Pulmonary artery endothelial cell (primary cell): ENCODE measurements around the gene RAPGEF2. TPM values are rescaled to one million over a fixed set of nuclear protein-coding genes. Genes with fewer than 3 reads are reported as not detected.
"Not testable (repeated sequence)": the region's sequence is repeated elsewhere in the genome, so short reads cannot be mapped to it uniquely, and the experiment has no call there.

Source experiments
- DNase-seq: peaks from one replicate; pipeline ENCODE4 v3.0.0-alpha.2; 2011; ENCODE audit warnings: low read depth, low spot score
- total RNA-seq: library from RNA; depleted of rRNA; stranded (reverse); fragments of >200 nt; gene quantifications from 2 replicates; pipeline ENCODE4 v1.2.3, GENCODE V29; 2014

The RAPGEF2 gene, protein sequence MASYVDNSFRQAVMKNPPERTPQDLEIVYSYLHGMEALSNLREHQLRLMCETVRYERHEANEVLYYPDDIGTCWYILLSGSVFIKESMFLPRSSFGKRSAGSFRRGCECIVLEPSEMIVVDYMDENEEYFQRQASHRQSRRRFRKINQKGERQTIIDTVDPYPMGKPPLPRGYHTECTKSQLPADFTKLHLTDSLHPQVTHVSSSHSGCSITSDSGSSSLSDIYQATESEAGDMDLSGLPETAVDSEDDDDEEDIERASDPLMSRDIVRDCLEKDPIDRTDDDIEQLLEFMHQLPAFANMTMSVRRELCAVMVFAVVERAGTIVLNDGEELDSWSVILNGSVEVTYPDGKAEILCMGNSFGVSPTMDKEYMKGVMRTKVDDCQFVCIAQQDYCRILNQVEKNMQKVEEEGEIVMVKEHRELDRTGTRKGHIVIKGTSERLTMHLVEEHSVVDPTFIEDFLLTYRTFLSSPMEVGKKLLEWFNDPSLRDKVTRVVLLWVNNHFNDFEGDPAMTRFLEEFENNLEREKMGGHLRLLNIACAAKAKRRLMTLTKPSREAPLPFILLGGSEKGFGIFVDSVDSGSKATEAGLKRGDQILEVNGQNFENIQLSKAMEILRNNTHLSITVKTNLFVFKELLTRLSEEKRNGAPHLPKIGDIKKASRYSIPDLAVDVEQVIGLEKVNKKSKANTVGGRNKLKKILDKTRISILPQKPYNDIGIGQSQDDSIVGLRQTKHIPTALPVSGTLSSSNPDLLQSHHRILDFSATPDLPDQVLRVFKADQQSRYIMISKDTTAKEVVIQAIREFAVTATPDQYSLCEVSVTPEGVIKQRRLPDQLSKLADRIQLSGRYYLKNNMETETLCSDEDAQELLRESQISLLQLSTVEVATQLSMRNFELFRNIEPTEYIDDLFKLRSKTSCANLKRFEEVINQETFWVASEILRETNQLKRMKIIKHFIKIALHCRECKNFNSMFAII (N-terminal part only)
- 55.6 and 58.2 TPM in 2 replicates for total RNA-seq

GRCh38 chr4:159102622-159103383 is at the start of gene RAPGEF2:
Gene RAPGEF2 (plus strand): TSS chr4:159103079. CDS start chr4:159104163, 1,084 bp downstream.
- peak; percentile 82 for DNase-seq

DNA sequence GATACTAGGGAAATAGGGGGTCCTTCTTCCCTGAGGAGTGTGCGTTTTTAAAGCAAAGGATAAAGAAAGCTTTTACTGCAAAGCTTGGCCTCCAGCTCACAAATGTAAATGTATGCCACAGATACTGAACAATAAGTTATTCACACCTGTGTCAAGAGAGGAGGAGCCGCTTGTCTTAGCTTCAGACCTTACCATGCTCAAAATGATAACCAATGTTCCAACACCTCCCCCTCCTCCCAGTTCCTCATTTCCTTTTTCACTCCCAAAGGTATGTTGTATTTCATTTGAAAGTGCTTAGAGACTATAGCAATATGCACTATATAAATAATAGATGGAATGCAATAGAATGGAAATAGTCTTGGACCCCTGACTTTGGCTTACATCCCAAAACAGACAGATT is 47.0 kb upstream of the RAPGEF2 start:
- DNase-seq: no peak

GRCh38 chr4:159060161-159060560 is 42.7 kb upstream of the RAPGEF2 start:
- no peak for DNase-seq

- DNase-seq: no peak
Measured at GRCh38 chr4:159062381-159062780, 40.5 kb upstream of the RAPGEF2 start.

DNA sequence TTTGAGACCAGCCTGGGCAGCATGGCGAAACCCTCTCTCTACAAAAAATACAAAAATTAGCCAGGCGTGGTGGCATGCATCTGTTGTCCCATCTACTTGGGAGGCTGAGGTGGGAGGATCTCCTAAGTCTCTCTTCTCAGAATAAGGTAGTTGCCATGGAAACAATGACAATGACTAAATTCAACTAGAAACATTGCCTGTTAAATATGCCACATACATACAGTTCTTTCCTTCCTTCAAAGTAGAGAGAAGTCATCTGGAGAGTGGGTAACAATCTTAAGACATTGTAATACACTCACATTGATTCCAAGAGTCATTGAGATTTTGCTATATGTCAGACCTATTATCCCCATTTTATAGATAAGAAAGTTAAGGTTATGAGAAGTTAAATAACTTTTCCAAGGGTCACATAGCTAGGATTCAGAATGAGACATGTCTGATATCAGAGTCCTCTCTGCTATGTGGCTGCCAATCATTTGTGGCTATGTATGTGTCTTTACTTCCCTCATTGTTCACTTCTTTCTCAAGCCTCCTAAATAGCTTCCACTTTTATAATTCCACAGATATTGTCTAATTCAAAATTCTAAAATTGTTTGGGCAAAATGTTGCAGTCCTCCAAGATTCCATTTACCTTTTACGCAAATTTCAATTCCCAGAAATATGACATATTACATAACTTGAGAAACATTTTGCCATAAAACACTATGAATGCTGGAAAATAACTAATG is 37.2 kb upstream of the RAPGEF2 start:
- no peak for DNase-seq

DNA sequence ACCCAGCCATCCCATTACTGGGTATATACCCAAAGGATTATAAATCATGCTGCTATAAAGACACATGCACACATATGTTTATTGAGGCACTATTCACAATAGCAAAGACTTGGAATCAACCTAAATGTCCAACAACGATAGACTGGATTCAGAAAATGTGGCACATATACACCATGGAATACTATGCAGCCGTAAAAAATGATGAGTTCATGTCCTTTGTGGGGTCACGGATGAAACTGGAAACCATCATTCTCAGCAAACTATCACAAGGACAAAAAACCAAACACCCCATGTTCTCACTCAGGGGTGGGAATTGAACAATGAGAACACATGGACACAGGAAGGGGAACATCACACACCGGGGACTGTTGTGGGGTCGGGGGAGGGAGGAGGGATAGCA is 34.7 kb upstream of the RAPGEF2 start:
- DNase-seq: not testable (repeated sequence)

DNA sequence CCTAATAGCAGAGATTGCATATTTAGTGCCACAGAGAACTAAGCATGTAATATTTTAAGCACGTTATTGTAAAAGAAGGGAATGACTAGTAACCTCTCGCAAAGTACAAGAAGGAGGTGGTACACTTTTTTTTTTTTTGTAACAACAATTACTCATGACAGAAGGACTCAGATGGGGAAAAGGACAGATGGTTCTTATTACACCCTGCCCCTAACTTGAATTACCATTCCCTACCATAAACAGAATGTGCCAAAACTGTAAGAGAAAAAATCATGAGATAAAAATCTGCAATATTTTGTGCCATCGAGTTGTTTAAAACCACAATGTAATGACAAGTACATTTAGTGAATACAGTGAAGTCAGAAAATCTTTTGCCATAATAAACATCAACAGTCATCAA is 33.0 kb upstream of the RAPGEF2 start:
- DNase-seq: no peak

DNA sequence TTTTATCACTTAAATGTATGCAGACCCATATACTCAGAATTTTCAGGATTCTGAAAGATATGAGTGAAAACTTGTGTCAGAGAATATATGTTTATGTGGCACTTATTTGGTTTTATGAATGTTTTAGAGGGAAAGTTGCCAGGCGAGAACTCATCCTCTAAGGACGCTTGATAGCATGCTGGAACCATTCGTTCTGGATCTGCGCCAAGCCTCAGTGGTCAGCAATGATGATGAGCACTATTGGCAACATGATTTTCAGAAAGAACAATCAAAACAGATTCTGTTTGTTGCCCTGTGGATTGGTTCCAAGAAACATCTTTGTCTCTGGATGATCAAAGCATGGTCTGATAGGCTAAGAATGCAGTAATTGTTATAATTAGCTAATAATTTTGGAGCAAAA is 32.1 kb upstream of the RAPGEF2 start:
- no peak for DNase-seq

- DNase-seq: peak; percentile 32
Measured at GRCh38 chr4:159071178-159071968, 31.5 kb upstream of the RAPGEF2 start.

GRCh38 chr4:159071969-159072765 is 30.7 kb upstream of the RAPGEF2 start:
- DNase-seq: no peak

DNA sequence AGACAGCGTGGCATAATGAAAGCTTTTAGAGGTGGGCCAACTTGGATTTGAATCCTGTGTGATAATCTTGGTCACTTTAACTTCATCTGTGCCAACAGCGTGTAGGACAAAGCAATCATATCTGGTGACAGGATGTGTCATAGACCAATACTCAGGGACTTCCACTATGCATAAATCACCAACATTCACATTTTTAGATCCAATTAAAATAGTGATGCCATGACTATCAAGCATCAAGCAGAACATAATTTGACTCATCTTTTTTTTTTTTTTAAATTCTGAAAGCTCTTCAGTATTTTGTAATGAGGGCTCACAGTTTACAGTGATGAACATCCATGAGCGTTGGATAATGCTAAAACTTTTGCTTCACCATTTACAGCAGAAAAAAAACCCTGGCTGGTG is 27.3 kb upstream of the RAPGEF2 start:
- DNase-seq: no peak

DNA sequence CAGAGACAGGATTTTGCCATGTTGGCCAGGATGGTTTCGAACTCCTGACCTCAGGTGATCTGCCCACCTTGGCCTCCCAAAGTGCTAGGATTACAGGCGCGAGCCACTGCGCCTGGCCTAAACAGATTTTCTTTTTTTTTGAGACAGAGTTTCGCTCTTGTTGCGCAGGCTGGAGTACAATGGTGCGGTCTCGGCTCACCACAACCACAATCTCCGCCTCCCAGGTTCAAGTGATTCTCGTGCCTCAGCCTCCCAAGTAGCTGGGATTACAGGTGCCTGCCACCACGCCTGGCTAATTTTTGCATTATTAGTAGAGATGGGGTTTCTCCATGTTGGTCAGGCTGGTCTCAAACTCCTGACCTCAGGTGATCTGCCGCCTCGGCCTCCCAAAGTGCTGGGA is 25.9 kb upstream of the RAPGEF2 start:
- DNase-seq: not testable (repeated sequence)

GRCh38 chr4:159077702-159078495 is 25.0 kb upstream of the RAPGEF2 start:
- no peak for DNase-seq

GRCh38 chr4:159079074-159079473 is 23.8 kb upstream of the RAPGEF2 start:
- DNase-seq: no peak

DNA sequence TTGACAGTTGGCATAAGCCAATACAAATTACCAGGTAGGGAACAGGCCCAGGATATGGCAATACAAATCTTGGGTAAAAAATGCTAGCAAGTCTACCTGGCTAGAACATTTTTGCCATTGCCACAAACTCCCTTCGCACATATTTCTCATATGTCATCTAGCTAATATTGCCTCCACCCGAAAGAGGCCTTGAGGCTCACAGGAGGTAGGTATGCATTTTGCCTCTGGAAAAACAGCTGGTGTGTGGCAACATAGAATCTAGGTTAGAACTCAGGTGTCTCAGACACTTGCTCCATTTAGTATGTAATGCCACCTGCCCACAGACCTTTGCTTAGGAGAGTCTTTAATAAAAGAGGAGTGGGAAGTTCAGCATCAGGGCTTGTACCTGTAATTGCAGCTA is 16.3 kb upstream of the RAPGEF2 start:
- DNase-seq: no peak

DNA sequence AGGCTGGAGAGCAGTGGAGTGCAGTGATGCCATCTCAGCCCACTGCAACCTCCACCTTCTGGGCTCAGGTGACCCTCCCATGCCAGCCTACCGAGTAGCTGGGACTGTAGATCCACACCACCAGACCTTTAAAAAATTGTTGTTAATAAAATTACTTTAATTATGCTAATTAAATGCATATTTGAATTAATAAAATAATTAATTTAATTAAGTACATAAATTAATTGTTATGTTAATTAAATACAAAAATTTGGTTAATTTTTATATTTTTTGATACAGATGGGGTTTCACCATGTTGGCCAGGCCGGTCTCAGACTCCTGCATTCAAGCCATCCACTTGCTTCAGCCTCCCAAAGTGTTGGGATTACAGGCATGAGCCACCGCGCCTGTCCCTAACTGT is 12.6 kb upstream of the RAPGEF2 start:
- DNase-seq: no peak

- DNase-seq: not testable (repeated sequence)
Measured at GRCh38 chr4:159094156-159094555, 8.7 kb upstream of the RAPGEF2 start.

GRCh38 chr4:159096434-159096833 is 6.4 kb upstream of the RAPGEF2 start:
- DNase-seq: no peak
